H9 (cell line): ENCODE results near the gene SPIRE2. TPM values are rescaled to one million over a fixed set of nuclear protein-coding genes. Genes with fewer than 3 reads are reported as not detected.

ENCODE experiments used
- DNase-seq: peaks from one replicate; pipeline ENCODE4 v3.0.0-alpha.2; 2017
- H2AFZ ChIP-seq: one replicate; pipeline ENCODE4 v1.6.1; 2013; ENCODE audit warnings: mild to moderate bottlenecking, low read length, control low read depth, moderate library complexity
- H2AK5ac ChIP-seq: 2 replicates; pipeline ENCODE4 v1.6.1; 2013; ENCODE audit warnings: low read length, control low read depth, mixed read lengths; ENCODE audit not compliant: insufficient read length
- H2BK120ac ChIP-seq: one replicate; pipeline ENCODE4 v1.6.1; 2013; ENCODE audit warnings: low read depth, mild to moderate bottlenecking, low read length, control low read depth, inconsistent platforms; ENCODE audit not compliant: poor library complexity, severe bottlenecking
- H2BK12ac ChIP-seq: 2 replicates; pipeline ENCODE4 v1.6.1; 2013; ENCODE audit warnings: low read length, control low read depth, mixed read lengths, low read depth; ENCODE audit not compliant: insufficient read length
- H2BK15ac ChIP-seq: 2 replicates; pipeline ENCODE4 v1.6.1; 2013; ENCODE audit warnings: low read depth, low read length, control low read depth
- H2BK20ac ChIP-seq: one replicate; pipeline ENCODE4 v1.6.1; 2013; ENCODE audit warnings: low read depth, mild to moderate bottlenecking, low read length, control low read depth, inconsistent platforms; ENCODE audit not compliant: poor library complexity, severe bottlenecking
- H2BK5ac ChIP-seq: 2 replicates; pipeline ENCODE4 v1.6.1; 2013; ENCODE audit warnings: low read length, control low read depth, mixed read lengths; ENCODE audit not compliant: insufficient read length
- H3K14ac ChIP-seq: 2 replicates; pipeline ENCODE4 v1.6.1; 2013; ENCODE audit warnings: low read length, control low read depth; ENCODE audit not compliant: insufficient read depth
- H3K18ac ChIP-seq: 2 replicates; pipeline ENCODE4 v1.6.1; 2013; ENCODE audit warnings: low read depth, mild to moderate bottlenecking, mixed read lengths, low read length, control low read depth; ENCODE audit not compliant: insufficient read length
- H3K23ac ChIP-seq: 2 replicates; pipeline ENCODE4 v1.6.1; 2013; ENCODE audit warnings: low read length, control low read depth, mixed read lengths, low read depth; ENCODE audit not compliant: insufficient read length
- H3K23me2 ChIP-seq: 2 replicates; pipeline ENCODE4 v1.6.1; 2013; ENCODE audit warnings: low read depth, mild to moderate bottlenecking, mixed read lengths, low read length, control low read depth; ENCODE audit not compliant: insufficient read length, poor library complexity, severe bottlenecking
- H3K27ac ChIP-seq: 2 replicates; pipeline ENCODE4 v1.5.1; 2013; ENCODE audit warnings: low read length, control low read depth, mixed read lengths, low read depth; ENCODE audit not compliant: insufficient read length
- H3K27me3 ChIP-seq: 2 replicates; pipeline ENCODE4 v1.6.1; 2013; ENCODE audit warnings: low read length, control low read depth, inconsistent platforms; ENCODE audit not compliant: insufficient read depth
- H3K4ac ChIP-seq: 2 replicates; pipeline ENCODE4 v1.6.1; 2013; ENCODE audit warnings: low read depth, mild to moderate bottlenecking, control low read depth, inconsistent platforms, low read length, moderate library complexity
- H3K4me1 ChIP-seq: 2 replicates; pipeline ENCODE4 v1.6.1; 2013; ENCODE audit warnings: low read length, control low read depth, inconsistent platforms; ENCODE audit not compliant: insufficient read depth
- H3K4me2 ChIP-seq: 2 replicates; pipeline ENCODE4 v1.6.1; 2013; ENCODE audit warnings: low read length, control low read depth, mixed read lengths; ENCODE audit not compliant: insufficient read length, insufficient read depth
- H3K56ac ChIP-seq: 2 replicates; pipeline ENCODE4 v1.6.1; 2013; ENCODE audit warnings: low read depth, mild to moderate bottlenecking, mixed read lengths, low read length, control low read depth; ENCODE audit not compliant: insufficient read length
- H3K79me1 ChIP-seq: 2 replicates; pipeline ENCODE4 v1.6.1; 2013; ENCODE audit warnings: low read depth, mild to moderate bottlenecking, moderate library complexity, low read length, control low read depth, inconsistent platforms; ENCODE audit not compliant: insufficient read depth, poor library complexity, severe bottlenecking
- H3K79me2 ChIP-seq: 2 replicates; pipeline ENCODE4 v1.6.1; 2013; ENCODE audit warnings: low read length, control low read depth, inconsistent platforms; ENCODE audit not compliant: insufficient read depth
- H3K9ac ChIP-seq: 2 replicates; pipeline ENCODE4 v1.6.1; 2013; ENCODE audit warnings: low read length, control low read depth, mixed read lengths; ENCODE audit not compliant: insufficient read length; ENCODE audit errors: extremely low read depth
- H3K9me3 ChIP-seq: one replicate; pipeline ENCODE4 v1.6.1; 2013; ENCODE audit warnings: low read depth, low read length, inconsistent platforms; ENCODE audit not compliant: control insufficient read depth
- H3T11ph ChIP-seq: one replicate; pipeline ENCODE4 v1.6.1; 2013; ENCODE audit warnings: mild to moderate bottlenecking, low read length, control low read depth, inconsistent platforms
- H4K20me1 ChIP-seq: one replicate; pipeline ENCODE4 v1.6.1; 2013; ENCODE audit not compliant: control insufficient read depth, insufficient read length, insufficient read depth
- H4K5ac ChIP-seq: 2 replicates; pipeline ENCODE4 v1.6.1; 2013; ENCODE audit warnings: low read depth, mild to moderate bottlenecking, mixed read lengths, low read length, control low read depth; ENCODE audit not compliant: insufficient read length
- H4K8ac ChIP-seq: replicated peaks from 2 replicates; pipeline ENCODE4 v1.6.1; 2013; ENCODE audit warnings: low read length, control low read depth, mixed read lengths, low read depth; ENCODE audit not compliant: insufficient read length
- H4K91ac ChIP-seq: 2 replicates; pipeline ENCODE4 v1.6.1; 2013; ENCODE audit warnings: low read depth, mild to moderate bottlenecking, moderate library complexity, mixed read lengths, low read length, control low read depth; ENCODE audit not compliant: insufficient read length
- H3K27ac Mint-ChIP-seq, 3 experiments: 2 replicates in 2 of 3; 3 replicates in 1 of 3; pipeline ENCODE4 v1.8.0; 2020 to 2021; ENCODE audit warnings: mixed read lengths in 3 of 3, mild to moderate bottlenecking in 1 of 3, moderate library complexity in 1 of 3
- H3K27me3 Mint-ChIP-seq: 2 replicates; pipeline ENCODE4 v1.8.0; 2021; ENCODE audit warnings: low read depth, mild to moderate bottlenecking, moderate library complexity, mixed read lengths
- H3K36me3 Mint-ChIP-seq, 3 experiments: 2 replicates in 2 of 3; 3 replicates in 1 of 3; pipeline ENCODE4 v1.8.0; 2020 to 2021; ENCODE audit warnings: low read depth in 3 of 3, mixed read lengths in 3 of 3; ENCODE audit not compliant: insufficient read depth in 1 of 3
- H3K4me1 Mint-ChIP-seq, 2 experiments: 2 replicates each; pipeline ENCODE4 v1.8.0; 2020; ENCODE audit warnings: mixed read lengths in 2 of 2
- H3K4me3 Mint-ChIP-seq, 2 experiments: 2 replicates in 1 of 2; 3 replicates in 1 of 2; pipeline ENCODE4 v1.8.0; 2020 to 2021; ENCODE audit warnings: mild to moderate bottlenecking in 2 of 2, mixed read lengths in 2 of 2, moderate library complexity in 1 of 2
- H3K9me3 Mint-ChIP-seq, 2 experiments: 2 replicates in 1 of 2; 3 replicates in 1 of 2; pipeline ENCODE4 v1.8.0; 2020; ENCODE audit warnings: mild to moderate bottlenecking in 2 of 2, mixed read lengths in 2 of 2, moderate library complexity in 1 of 2
- CTCF ChIP-seq: fragments of 200-600 bp; sonication (generic); conservative IDR thresholded peaks from 3 replicates; pipeline ENCODE4 v1.8.0; 2021; ENCODE audit warnings: antibody characterized with exemption, mild to moderate bottlenecking
- WGBS: extraction: QIAGEN DNeasy Blood & Tissue Kit; methylation state at CpG from one replicate; pipeline ENCODE4 v1.1.7; 2013; ENCODE audit warnings: missing lambda C conversion rate, low lambda C conversion rate, mixed read lengths; ENCODE audit not compliant: insufficient read length; ENCODE audit errors: extremely low coverage; 5-methylcytosine and 5-hydroxymethylcytosine counted together
- total RNA-seq: library from RNA; stranded (reverse); gene quantifications from 2 replicates; pipeline ENCODE4 v1.2.1, GENCODE V29; 2021

The SPIRE2 gene
- total RNA-seq, 1 experiment from 2014 or later = 6.9 TPM

GRCh38 chr16:89907055-89907814, 79.0 kb downstream of the SPIRE2 start:
- Histone ChIP-seq H2BK5ac (no peak overlapping the region), H2BK120ac (no peak overlapping the region), H3K56ac (no peak overlapping the region), H4K91ac (no peak overlapping the region), H3K23ac (no peak overlapping the region), H3K27ac (no peak overlapping the region), H3K79me2 (no peaks in the 10 kb centered on the region), H3K23me2 (no peaks in the 10 kb centered on the region), H3K14ac (no peak overlapping the region), H2BK12ac (no peak overlapping the region), H3K4me2 (no peak overlapping the region), H3T11ph (no peak overlapping the region), H3K79me1 (no peaks in the 10 kb centered on the region), H2AFZ (no peak overlapping the region), H3K4me1 (no peaks in the 10 kb centered on the region), H4K8ac (no peak overlapping the region), H3K4ac (no peak overlapping the region), H4K5ac (no peak overlapping the region), H4K20me1 (no peaks in the 10 kb centered on the region), H3K27me3 (no peaks in the 10 kb centered on the region), H2BK15ac (no peak overlapping the region), H2AK5ac (no peak overlapping the region), H3K9ac (no peak overlapping the region), H2BK20ac (no peak overlapping the region), H3K9me3 (peaks cover 7% of the 10 kb centered on the region), H3K18ac (no peak overlapping the region)
- no peak for DNase-seq
- Mint-ChIP-seq H3K36me3 (peaks cover 29 to 49% (median 43%) of the 10 kb centered on the region in 3 experiments; a peak in 6 of 7 replicates), H3K9me3 (peaks cover 6 to 13% of the 10 kb centered on the region in 2 experiments; a peak in 3 of 5 replicates), H3K27ac (no peak overlapping the region), H3K4me1 (peaks cover 2 to 5% of the 10 kb centered on the region in 2 experiments; a peak in 2 of 4 replicates), H3K27me3 (no peaks in the 10 kb centered on the region), H3K4me3 (no peak overlapping the region)
- no peak for TF ChIP-seq CTCF
- no CpG with 5 or more reads among the region's 13 CpGs for WGBS
